Uterus (tissue), 4 donors: ENCODE results near the gene NKAIN2. TPM values are rescaled to one million over a fixed set of nuclear protein-coding genes. Genes with fewer than 3 reads are reported as not detected.

Source experiments
- DNase-seq, 2 donors: peaks; one replicate each; pipeline ENCODE4 v3.0.0-alpha.2; 2019 to 2020
- H3K27ac ChIP-seq, 2 donors: fragments of 200-600 bp; sonication (generic); 1 replicate in 1 of 2; 2 replicates in 1 of 2; pipeline ENCODE4 v1.5.1; 2016 to 2018
- H3K27me3 ChIP-seq, 2 donors: fragments of 200-600 bp; sonication (generic); one replicate each; pipeline ENCODE4 v1.5.1; 2018 to 2019; ENCODE audit warnings: control low read depth in 1 of 2
- H3K36me3 ChIP-seq, 2 donors: fragments of 200-600 bp; sonication (generic); one replicate each; pipeline ENCODE4 v1.5.1; 2019; ENCODE audit warnings: control low read depth in 1 of 2
- H3K4me1 ChIP-seq, 2 donors: fragments of 200-600 bp; sonication (generic); one replicate each; pipeline ENCODE4 v1.5.1; 2018 to 2019; ENCODE audit warnings: control low read depth in 1 of 2
- H3K4me3 ChIP-seq, 2 donors: fragments of 200-600 bp; sonication (generic); 1 replicate in 1 of 2; 2 replicates in 1 of 2; pipeline ENCODE4 v1.5.1; 2018 to 2019; ENCODE audit warnings: mild to moderate bottlenecking in 1 of 2
- H3K9me3 ChIP-seq, 2 donors: fragments of 200-600 bp; sonication (generic); one replicate each; pipeline ENCODE4 v1.5.1; 2019; ENCODE audit warnings: control low read depth in 1 of 2
- POLR2A ChIP-seq, 2 donors: fragments of 450-650 bp; IDR thresholded peaks; one replicate each; pipeline ENCODE4 v1.6.1; 2016; ENCODE audit warnings: antibody characterized with exemption in 2 of 2, mild to moderate bottlenecking in 1 of 2, moderate library complexity in 1 of 2
- intact Hi-C: fragments of 100-400 bp; cut with DNase I; formaldehyde crosslinking; loops from one replicate; pipeline ENCODE4 v1.15.1; 2023; ENCODE audit warnings: low total_unique reads
- total RNA-seq, 4 donors: library from RNA; depleted of rRNA in 3 of 4; stranded (reverse); fragments of >200 nt in 3 of 4; gene quantifications; one replicate each; pipeline versions ENCODE4 v1.1.0 to v1.2.4, GENCODE V29; 2014 to 2023
- TF ChIP-seq, protein P1 (sequence below), 4 experiments: fragments of 200-600 bp in 2 of 4; fragments of 450-650 bp in 2 of 4; sonication (generic) in 2 of 4; IDR thresholded peaks; one replicate each; pipeline ENCODE4 v1.5.1; 2016 to 2019; ENCODE audit warnings: antibody characterized with exemption in 4 of 4, mild to moderate bottlenecking in 2 of 4, moderate library complexity in 1 of 4
- donor health status: DM: yes; HTN: yes; CAD: no.

NKAIN2 gene
- total RNA-seq, 4 donors from 2014 or later: 0.59 to 1.1 (median 1.0) TPM; not detected in 1

DNA sequence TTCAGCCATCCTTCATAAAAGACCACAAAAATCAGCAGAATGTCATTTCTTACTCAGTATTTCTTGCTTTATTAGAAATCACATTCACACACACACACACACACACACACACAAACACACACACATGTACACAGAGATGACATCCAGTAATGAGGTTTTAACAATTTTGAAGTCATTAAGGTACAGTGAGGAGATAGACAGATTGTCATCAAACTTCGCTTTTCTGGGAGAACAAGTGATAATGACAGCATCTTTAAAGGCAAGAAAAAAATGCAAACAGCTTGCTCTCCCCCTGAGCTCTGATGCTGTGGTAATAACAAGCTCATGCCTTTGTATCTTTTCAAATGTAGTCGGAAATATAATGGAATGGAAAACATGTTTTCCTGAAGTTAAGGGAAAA is 974.2 kb downstream of the NKAIN2 start:
- H3K27ac ChIP-seq: no peak overlapping the region
- intact Hi-C loops: no loop called here
- H3K4me3 ChIP-seq: no peak overlapping the region
- no peaks in the 10 kb centered on the region for H3K36me3 ChIP-seq
- H3K27me3 ChIP-seq: no peaks in the 10 kb centered on the region
- DNase-seq: no peak
- no peaks in the 10 kb centered on the region for H3K4me1 ChIP-seq
- TF ChIP-seq POLR2A (IDR thresholded peaks at IDR 0.05): no peak
- TF ChIP-seq, protein P1, sequence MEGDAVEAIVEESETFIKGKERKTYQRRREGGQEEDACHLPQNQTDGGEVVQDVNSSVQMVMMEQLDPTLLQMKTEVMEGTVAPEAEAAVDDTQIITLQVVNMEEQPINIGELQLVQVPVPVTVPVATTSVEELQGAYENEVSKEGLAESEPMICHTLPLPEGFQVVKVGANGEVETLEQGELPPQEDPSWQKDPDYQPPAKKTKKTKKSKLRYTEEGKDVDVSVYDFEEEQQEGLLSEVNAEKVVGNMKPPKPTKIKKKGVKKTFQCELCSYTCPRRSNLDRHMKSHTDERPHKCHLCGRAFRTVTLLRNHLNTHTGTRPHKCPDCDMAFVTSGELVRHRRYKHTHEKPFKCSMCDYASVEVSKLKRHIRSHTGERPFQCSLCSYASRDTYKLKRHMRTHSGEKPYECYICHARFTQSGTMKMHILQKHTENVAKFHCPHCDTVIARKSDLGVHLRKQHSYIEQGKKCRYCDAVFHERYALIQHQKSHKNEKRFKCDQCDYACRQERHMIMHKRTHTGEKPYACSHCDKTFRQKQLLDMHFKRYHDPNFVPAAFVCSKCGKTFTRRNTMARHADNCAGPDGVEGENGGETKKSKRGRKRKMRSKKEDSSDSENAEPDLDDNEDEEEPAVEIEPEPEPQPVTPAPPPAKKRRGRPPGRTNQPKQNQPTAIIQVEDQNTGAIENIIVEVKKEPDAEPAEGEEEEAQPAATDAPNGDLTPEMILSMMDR (IDR thresholded peaks at IDR 0.05): no peak
- H3K9me3 ChIP-seq: no peaks in the 10 kb centered on the region

DNA sequence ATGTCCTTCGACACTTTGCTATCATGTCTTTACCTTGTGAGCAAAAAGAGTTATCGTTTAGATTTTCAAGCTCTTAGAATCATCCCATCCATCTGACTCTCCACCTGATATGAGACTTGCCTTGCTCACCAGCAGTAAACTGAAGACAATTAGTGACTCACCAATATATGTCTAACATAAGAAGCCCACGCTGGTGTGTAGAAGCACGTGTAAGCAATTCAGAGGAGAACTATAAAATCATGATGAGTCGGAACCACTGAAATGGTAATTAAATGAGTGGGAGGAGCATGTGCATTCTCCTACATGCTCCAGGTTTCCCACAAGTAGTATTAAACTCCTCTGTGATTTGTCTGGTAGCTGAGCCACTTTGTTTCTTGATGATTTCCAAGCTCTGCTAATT is 977.0 kb downstream of the NKAIN2 start:
- TF ChIP-seq, protein P1 (IDR thresholded peaks at IDR 0.05): no peak
- TF ChIP-seq POLR2A (IDR thresholded peaks at IDR 0.05): no peak
- H3K4me3 ChIP-seq: no peak overlapping the region
- H3K27ac ChIP-seq: no peak overlapping the region
- H3K4me1 ChIP-seq: no peaks in the 10 kb centered on the region
- intact Hi-C loops: no loop called here
- no peak for DNase-seq
- H3K9me3 ChIP-seq: no peaks in the 10 kb centered on the region
- H3K36me3 ChIP-seq: no peaks in the 10 kb centered on the region
- no peaks in the 10 kb centered on the region for H3K27me3 ChIP-seq

DNA sequence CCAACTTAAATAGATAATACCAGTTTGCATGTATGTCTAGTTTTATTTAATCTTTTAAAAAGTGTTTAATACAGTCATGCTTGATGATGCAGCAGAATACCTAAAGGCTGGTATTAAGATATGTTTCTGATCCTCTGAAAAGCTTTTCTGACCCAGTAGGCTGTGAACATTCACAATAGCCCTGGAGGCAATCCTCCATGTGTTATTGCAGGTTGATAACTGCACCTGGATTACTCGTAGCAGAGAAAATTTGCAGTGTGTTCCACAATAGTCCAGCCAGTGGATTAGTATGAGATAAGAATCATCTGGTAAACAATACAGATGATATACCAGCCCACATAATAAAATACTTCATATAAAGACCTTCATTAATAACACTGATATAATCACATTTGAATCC is 979.7 kb downstream of the NKAIN2 start:
- no peaks in the 10 kb centered on the region for H3K4me1 ChIP-seq
- H3K9me3 ChIP-seq: no peaks in the 10 kb centered on the region
- no peak for DNase-seq
- H3K27me3 ChIP-seq: no peaks in the 10 kb centered on the region
- H3K4me3 ChIP-seq: no peak overlapping the region
- no peak overlapping the region for H3K27ac ChIP-seq
- intact Hi-C loops: no loop called here
- TF ChIP-seq, protein P1 (IDR thresholded peaks at IDR 0.05): no peak
- no peak for TF ChIP-seq POLR2A (IDR thresholded peaks at IDR 0.05)
- no peaks in the 10 kb centered on the region for H3K36me3 ChIP-seq

DNA sequence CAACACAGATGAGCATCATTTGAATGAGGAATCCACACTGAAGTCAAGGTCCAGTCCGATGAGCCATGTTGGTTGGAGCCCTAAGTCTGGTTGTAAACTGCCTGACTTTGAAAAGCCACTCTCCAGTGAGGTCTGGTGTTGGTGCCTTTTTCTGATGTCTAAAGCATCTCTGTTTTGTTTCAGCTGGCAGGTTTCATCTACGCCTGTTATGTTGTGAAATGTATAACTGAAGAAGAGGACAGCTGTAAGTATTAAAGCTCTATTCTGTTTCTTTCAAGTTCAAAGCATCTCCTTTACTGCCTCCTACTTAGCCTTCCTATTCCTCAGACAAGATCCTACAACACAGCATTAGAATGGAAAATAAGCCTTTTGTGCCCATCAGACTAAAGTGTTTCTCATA is 987.5 kb downstream of the NKAIN2 start:
- TF ChIP-seq, protein P1 (IDR thresholded peaks at IDR 0.05): no peak
- TF ChIP-seq POLR2A (IDR thresholded peaks at IDR 0.05): no peak
- Histone ChIP-seq H3K36me3 (no peaks in the 10 kb centered on the region), H3K9me3 (no peaks in the 10 kb centered on the region), H3K27me3 (no peaks in the 10 kb centered on the region), H3K27ac (no peak overlapping the region), H3K4me1 (no peaks in the 10 kb centered on the region), H3K4me3 (no peak overlapping the region)
- intact Hi-C loops: no loop called here
- no peak for DNase-seq

DNA sequence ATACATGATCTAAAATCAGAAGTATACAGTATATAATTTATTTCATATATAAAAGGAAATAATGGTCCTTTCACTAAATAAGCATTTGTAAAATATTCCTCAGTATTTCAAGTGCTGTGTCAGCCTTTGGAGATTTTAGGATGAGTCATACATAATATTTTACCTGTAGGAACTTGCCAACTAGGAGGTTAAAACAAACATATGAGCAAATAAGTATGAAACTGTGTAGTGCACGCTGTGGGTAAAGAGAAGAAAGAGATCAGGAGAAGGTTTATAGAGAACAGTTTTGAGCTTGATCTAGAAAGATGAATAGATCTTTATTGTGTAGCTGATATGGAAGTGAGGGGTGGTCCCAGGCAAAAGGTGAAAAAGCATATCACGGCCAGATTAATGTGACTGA is 988.7 kb downstream of the NKAIN2 start:
- no peak for DNase-seq
- intact Hi-C loops: no loop called here

More for the DNA sequence above, 988.7 kb downstream of the NKAIN2 start:
- Histone ChIP-seq H3K27ac (no peak overlapping the region), H3K4me3 (no peak overlapping the region), H3K36me3 (no peaks in the 10 kb centered on the region), H3K4me1 (no peaks in the 10 kb centered on the region), H3K9me3 (no peaks in the 10 kb centered on the region), H3K27me3 (no peaks in the 10 kb centered on the region)
- no peak for TF ChIP-seq POLR2A (IDR thresholded peaks at IDR 0.05)
- TF ChIP-seq, protein P1 (IDR thresholded peaks at IDR 0.05): no peak
